ENCODE data around the gene ART3. TPM values are rescaled to one million over a fixed set of nuclear protein-coding genes. Genes with fewer than 3 reads are reported as not detected.

ART3 gene
- total and polyA plus RNA-seq, 9 of the 15 experiments (the other 6 are each of a cell fraction or from before 2014, with no cell fraction given), result 0.69 to 1.4 (median 1.1) TPM; not detected in 1

DNA sequence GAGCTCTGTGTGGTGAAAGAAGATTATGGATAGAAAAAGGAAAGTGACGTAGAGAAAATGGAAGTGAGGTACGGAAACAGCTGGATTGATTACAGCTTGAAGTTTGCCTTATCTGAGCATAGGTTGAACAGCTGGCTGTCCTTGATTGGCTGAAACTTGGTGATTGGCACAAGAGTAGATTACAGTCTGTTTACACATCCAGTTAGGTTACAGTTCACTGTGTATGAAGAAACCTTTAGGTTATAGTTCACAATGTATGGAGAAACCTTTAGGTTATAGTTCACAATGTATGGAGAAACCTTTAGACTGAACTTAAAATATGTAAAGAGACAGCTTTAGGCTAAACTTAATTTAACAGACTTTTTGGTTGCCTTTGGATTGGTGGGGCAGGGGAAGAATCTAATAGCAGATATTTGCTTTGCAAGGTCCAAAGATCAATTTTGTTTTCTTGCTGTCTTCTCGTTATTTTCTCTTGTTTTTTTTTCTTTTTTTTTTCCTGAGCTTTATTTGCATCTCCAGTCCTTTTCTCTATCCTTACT lies 15.6 kb upstream of the ART3 start (continued):
- TF ChIP-seq JUN (IDR thresholded peaks at IDR 0.05; ENCODE audit: borderline replicate concordance, low read depth, low read length) (no peak), JUN (CRISPR knock-in tag; IDR thresholded peaks at IDR 0.05; ENCODE audit: borderline replicate concordance) (no peak), IFI16 (CRISPR knock-in tag; IDR thresholded peaks at IDR 0.05) (no peak)

DNA sequence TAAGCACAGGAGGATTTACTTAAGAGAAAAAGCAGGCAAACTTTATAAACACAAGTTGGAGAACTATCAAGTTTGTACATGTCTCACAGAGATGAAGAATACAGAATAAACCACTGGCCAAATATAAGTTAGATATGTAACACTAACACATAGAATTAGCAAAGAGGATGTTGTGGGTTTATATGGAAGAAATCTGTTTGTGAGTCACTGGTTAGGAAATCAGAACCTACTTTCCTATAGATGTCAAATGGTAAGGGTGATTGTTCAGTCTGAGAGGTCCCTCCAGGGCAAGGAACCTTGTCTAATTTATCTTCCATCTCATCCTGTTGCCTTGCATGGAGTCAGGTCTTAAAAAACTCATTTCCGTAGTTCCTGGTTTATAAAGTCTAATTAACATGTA lies 14.8 kb upstream of the ART3 start:
- 24% methylated on average over 1 of the region's 1 CpG for WGBS (ENCODE audit: insufficient coverage, low coverage, missing lambda C conversion rate)
- Histone ChIP-seq H2AFZ (ENCODE audit: low read depth, low read length) (no peak overlapping the region), H3K4me3 (no peak overlapping the region), H3K27me3 (ENCODE audit: control insufficient read depth in 2 of 2, insufficient read depth in 2 of 2, low read length in 2 of 2) (no peaks in the 10 kb centered on the region), H3K9me3 (replicated peaks; ENCODE audit: control insufficient read depth, insufficient read depth, low read depth, low read length) (no peaks in the 10 kb centered on the region), H3K9ac (ENCODE audit: insufficient read depth in 1 of 2, low read depth in 2 of 2, low read length in 2 of 2) (no peak overlapping the region), H3K27ac (ENCODE audit: extremely low read depth, low read depth, low read length) (no peak overlapping the region), H3K4me1 (replicated peaks in 1 of 2; ENCODE audit: control insufficient read depth in 2 of 2, insufficient read depth in 2 of 2, low read length in 2 of 2) (no peaks in the 10 kb centered on the region), H3K36me3 (ENCODE audit: control insufficient read depth, insufficient read depth, low read length) (no peaks in the 10 kb centered on the region), H3K79me2 (ENCODE audit: control insufficient read depth, insufficient read depth, low read length) (no peaks in the 10 kb centered on the region), H3K4me2 (ENCODE audit: insufficient read depth, low read length) (no peak overlapping the region), H3K9me1 (ENCODE audit: control insufficient read depth, insufficient read depth, low read length) (no peaks in the 10 kb centered on the region), H4K20me1 (replicated peaks; ENCODE audit: control insufficient read depth, insufficient read depth, low read length) (no peaks in the 10 kb centered on the region)
- no peak for TF ChIP-seq HNRNPL (IDR thresholded peaks at IDR 0.05; ENCODE audit: low read depth, low read length)
- no peak for TF ChIP-seq U2AF1 (optimal IDR thresholded peaks at IDR 0.05; ENCODE audit: low read depth, low read length)
- TF ChIP-seq ZNF583 (CRISPR knock-in tag; IDR thresholded peaks at IDR 0.05), result no peak
- CTCF ChIA-PET (ENCODE audit: low intra/inter-chr PET ratio), result no interaction called here
- FAIRE-seq (no peak), ATAC-seq (no peak), DNase-seq (ENCODE audit: extremely low read depth in 1 of 4, low spot score in 3 of 4) (no peak)
- intact Hi-C loops (cut with micrococcal nuclease) (no loop called here), in situ Hi-C loops (cut with MboI) (no loop called here)
- no TSS peak for BruUV-seq (replicated peaks)
- POLR2A ChIA-PET, result no interaction called here
